CD4-positive, alpha-beta T cell treated with Interleukin-17A for 1 hour (primary cell): ENCODE results near the gene TALDO1.

Experiments
- DNase-seq: peaks from one replicate; pipeline ENCODE4 v3.0.0-alpha.2; 2020

Gene TALDO1

DNA sequence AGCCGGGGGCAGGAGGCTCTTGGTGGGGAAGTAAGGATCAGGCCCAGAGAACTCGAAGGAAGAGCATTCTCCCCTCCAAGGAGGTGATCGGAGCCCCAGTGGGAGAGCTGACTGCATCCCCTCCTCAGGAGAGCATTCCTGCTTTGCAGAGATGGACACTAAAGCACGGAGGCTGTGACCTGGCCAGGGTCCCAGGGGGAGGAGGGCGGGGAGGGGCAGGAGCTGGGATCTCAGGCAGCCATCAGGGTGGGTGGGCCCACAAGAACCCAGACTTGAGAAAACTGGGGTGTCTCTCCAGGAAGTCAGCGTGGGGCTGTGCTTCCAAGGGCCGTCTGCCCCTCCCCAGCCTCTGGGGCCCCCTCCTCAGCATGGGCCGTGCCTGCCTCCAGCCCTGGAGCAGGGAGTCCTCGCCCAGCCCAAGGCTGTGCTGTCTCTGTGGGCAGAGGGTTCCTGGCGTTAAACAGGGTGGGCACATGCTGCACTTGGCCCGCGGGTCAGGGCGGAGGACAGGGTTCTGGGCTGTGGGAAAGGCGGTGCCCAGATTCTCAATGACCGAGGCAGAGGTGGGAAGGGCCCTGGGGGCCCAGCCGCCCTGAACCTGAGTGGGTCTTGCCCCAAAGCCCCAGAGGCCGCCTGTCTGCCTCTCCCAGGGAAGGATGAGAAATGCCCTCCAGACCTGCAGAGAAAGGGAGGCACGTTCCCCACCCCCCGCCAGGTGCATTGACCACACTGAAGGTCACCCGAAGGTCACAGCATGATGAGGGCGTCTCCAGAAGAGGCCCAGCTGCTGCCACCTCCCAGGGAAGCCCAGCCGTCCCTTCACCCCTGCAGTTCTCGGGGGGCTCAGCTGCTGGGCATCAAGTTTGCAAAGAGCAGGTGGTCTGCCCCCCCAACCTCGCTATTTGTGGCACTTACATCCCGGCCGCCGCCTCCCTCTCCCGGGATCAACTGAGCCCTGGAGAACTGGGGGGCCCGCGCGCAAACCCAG lies 42.0 kb downstream of the TALDO1 start:
- no peak for DNase-seq

DNA sequence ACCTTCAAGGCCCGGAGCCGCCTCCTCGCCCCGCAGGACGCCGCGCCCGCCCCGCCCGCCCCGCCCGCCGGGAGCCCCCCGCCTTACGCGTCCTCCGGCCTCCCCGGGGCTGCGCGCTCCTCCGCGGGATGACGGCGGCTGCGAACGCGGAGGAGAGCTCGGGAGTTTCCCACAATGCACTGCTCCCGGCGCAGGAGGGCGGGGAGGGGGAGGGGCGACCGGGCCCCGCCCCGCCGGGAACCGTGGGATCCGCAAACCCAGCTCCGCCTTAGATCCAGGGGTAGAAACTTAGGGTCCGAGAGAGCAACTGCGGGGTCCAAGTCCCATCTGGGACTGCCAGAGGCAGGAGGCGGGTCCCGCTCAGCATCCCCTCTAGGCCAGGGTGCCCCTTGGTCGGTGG lies 42.7 kb downstream of the TALDO1 start, which contains the start of gene CEND1:
CEND1 (minus strand) TSS at position 148 of the 400 bp plus-strand sequence. CDS start 1,514 bp downstream, outside the sequence.
- peak; percentile 53 for DNase-seq

DNA sequence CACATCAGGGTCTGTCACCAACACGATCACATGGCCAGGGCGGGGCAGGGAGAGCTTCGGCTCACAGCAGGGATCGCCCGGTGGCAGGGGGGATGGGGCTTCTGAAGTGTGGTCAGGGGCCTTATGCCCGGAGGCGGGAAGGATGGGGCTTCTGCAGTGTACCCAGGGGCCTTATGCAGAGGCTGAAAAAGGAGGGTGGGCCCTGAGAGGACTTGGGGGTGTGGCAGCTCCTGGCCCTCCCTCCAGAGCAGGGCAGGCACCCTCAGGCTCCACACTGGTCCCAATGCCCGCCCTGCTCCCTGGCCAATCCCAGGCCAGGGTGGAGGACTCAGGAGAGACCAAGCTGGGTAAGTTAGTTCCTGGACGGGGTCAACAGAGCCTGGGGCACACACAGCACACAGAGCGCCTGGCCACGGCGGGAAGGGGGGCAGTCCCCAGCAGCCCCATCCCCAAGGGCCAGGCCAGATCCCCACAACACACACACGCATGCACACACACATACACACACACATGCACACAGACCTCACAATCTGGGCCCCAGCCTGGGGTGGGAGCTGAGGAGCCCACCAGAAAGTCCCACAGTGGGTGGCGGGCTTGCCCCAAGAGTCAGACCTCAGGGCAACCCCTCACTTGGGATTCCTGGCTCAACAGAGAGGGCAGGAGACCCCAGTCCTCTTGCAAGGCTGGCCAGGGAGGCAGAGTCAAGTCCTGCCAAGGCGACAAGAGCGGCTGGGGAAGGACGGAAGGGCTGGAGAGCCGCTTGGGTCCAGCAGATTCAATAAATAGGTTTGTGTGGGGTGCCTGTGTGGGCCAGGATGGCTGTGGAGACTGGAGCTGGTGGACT lies 43.7 kb downstream of the TALDO1 start:
- DNase-seq = no peak

DNA sequence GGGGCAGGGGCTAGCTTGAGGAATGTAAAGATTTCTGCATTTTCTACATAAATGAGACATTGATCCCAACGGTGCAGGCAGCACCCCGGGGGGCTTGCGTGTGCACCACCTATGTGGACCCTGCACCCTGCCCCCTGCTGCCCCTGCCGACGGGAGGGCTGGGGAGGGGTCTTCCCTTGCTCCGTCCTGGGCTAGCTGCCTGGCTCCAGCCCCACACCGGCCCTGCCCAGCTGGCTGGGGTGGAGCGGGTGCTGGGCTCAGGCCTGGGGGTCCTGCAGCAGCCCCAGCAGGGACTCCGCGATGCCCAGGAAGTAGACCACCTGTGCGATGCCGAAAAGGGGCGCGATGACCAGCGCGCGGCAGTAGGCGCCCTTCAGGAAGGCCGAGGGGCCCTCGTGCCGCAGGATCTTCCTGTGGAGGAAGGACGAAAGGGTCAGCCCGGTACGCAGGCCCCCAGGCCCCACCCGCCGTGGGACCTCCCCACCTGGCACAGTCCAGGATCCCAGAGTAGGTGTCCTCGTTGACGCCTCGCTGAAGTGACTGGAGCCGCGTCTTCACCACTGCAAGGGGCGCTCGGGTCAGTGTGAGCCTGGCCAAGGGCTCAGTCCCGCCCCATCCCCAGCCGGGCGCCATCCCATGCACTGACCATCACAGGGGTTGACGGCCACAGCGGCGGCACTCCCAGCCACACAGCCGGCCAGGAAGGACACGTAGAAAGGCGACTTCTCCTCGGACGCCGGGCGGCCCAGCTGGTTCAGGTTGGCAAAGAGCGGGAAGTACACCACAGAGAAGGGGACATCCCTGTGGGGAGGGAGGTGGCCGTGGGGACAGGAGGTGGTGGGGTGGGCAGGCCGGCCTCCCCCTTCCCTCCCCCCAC lies 44.6 kb downstream of the TALDO1 start:
- DNase-seq = no peak

DNA sequence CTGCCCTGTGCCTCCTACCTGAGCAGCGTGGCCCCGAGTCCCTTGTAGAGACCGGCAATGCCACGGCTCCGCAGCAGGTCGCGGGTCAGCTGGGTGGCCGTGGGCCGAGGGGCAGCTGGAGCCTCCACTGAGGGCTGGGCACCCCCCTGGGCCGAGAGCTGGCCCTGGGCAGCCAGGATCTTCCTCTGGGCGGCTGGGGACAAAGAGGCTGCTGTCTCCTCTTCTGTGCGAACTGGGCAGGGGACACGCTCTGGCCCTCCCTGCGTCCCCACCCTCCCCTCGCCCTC lies 45.2 kb downstream of the TALDO1 start:
- no peak for DNase-seq

DNA sequence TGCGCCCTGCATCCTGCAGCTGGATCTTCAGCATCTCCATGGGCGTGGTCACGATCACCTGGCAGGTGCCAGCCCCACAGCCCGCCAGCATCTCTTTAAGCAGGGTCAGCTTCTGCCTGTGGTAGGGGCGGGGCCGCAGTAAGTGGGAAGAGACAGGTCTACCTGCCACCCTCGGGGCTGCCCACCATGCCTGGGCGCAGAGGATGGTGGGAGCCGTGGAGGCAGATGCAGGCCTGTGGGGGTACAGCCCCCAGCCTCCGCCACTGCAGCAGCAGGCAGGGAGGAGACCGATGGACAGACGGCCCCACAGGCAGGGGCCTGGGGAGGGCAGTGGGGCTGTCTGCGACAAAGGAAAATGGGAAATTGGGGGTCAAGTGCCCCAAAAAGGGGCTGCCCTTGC lies 45.6 kb downstream of the TALDO1 start:
- no peak for DNase-seq

DNA sequence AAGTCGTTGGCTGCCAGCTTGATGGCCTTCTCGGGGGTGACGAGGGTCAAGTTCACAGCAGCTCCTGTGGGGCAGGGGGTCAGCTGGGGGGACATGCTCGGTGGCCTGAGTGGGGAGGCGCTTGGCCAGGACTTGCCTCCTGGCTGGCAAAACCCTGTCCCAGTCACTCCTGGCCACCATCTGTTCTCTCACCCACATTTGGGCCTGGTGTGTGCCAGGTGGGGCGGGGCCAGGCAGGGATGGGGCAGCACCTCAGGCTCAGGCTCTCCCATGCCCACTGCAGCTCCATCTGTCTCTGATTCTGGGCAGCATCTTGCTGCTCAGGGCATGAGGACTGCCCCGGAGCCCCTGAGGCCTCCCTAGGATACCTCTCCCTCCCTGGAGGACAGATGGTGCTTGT lies 46.3 kb downstream of the TALDO1 start:
- DNase-seq = no peak

DNA sequence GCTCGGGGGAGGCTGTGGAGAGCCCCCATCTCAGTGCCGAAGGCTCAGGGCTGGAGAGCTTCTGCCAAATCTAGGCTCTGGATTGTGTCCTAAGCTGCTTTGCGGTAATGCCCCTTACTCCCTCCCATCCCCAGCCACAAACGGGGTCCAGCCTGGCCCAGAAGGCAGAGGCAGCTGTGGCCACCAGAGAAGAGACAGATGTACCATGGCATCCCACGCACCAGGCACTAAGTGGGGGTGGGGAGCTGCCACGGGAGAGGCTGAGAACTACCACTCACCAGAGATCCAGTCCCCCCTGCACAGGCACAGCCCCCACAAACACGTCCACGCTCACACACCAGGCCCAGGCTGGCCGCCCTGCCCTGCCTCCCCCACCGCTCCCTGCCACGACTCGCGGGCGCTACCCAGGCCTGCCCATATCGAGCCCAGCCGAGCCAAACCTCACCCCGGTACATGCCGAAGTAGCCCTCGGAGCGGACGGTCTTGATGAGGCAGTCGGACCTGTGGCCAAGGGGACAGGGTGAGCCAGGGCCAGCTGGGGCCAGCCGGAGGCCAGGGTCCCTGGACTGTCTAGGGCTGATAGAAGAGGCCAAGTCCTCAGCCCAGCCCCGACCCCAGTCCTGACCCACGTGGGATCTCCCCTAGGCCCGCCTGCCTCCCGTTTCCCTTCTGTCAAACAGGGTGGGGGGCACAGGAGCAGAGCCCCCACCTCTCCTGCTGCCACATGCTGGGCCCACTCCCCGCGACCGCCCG lies 46.9 kb downstream of the TALDO1 start:
- no peak for DNase-seq

DNA sequence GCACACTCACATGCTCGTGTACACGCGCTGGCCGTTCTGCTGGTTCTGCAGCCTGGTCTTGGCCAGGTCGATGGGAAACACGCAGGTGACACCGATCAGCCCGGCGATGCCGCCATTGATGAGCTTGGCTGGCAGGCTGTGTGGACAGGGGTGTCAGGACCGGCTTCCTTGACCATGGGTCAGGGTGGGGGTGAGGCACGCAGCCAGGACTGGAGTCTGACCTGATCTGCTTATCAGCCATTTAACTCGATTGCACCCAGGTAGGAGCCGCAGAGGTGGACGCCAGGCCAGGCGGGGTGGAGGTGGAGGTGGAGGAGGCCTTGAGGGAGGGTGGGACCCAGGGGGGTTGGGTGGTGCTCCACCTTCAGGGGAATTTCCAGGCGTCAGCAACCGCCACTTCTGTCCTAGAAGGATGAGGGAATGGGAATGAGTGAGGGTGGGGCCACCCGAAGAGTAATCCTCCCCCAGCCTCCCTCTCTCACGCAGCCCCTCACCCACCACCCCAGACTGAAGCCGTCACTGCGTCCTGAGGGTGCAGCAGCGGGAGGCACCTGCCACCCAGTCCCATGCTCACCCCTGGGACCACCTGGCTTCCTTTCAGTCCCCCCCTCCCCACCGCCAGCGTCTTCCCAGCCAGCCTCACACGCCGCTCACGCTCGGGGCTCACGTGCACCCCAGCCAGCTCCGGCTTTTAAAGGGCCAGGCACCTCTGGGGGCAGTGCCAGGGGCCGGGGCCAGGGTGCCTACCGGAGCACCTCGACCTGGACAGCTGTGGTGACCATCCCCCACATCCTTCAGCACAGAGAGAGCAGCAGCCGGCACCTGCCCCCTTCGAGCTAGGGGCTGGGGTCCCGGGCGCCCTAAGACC lies 47.7 kb downstream of the TALDO1 start:
- no peak for DNase-seq

DNA sequence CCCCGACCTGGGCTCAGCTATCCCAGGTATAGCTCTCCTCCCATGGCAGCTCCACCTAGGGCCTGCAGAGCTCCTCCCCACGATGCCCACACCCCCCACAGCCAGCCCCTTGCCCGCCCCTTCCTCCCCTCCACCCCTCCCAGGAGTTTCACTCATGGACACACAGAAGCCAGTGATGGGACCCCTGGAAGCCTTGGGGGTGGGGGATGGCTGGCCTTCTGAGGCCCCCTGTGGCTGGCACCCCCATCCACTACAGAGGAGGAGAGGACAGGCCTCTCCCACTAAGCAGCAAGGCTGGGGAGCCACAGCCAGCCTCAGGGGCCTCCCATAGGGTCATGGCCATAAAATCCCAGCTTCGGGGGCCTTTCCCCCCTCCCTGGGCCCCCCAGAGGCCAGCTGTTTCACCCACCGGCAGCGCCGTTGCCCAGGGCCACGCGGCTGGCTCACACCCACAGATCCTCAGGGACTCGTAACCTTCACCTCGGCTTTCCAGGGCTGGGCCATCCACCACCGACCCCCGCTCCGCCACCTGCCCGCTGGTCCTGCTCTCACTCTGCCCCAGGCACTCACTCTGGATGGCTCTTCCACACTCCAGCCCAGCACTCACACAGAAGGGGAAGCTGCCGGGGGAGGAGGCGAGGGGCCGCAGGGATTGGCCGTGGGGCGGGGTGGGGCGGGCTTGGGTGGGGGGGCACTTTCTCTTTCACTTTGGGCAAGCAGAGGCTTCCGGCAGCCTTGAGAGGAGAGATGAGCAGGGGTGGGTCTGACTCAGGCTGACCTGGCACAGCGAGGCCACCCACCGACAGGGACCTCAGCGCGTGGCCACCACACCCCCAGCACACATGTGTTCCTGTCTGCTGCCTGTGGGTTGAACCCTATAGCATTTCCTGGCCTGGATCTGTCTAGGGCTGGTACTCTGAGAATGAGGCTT lies 48.6 kb downstream of the TALDO1 start:
- peak; percentile 85 for DNase-seq

DNA sequence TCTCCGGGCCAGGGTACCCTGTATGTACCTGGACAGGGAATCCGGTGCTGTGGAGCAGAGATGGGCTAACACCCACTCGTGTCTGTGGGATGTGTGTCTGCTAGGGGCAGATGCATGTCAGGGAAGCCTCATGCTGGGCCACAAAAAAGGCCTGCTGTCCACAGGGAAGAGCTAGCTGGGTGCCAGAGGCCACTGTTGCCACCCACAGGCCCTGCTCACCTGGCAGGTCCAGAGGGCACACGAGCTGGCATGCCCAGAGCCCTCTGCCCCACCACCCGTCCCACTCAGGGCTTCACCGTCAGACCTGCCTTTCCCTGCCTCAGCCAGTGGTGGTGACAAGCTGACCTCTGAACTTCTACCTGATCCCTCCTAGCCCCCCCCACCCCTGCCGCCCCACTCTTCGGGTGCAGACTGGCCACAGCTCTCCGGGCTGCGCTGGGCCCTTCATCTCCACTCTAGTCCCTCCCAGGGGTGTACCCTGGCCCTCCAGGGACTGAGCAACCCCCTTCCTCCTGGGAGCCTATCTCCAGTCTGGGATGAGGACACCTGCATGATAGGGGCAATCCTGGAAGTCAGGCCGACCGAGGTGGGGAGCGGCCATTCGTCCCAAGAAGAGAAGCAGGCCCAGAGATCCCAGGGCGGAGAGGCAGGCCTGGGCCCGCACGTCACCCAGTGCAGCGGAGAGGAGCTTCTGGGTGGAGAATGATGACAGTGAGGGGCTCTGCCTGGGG lies 49.5 kb downstream of the TALDO1 start:
- no peak for DNase-seq

DNA sequence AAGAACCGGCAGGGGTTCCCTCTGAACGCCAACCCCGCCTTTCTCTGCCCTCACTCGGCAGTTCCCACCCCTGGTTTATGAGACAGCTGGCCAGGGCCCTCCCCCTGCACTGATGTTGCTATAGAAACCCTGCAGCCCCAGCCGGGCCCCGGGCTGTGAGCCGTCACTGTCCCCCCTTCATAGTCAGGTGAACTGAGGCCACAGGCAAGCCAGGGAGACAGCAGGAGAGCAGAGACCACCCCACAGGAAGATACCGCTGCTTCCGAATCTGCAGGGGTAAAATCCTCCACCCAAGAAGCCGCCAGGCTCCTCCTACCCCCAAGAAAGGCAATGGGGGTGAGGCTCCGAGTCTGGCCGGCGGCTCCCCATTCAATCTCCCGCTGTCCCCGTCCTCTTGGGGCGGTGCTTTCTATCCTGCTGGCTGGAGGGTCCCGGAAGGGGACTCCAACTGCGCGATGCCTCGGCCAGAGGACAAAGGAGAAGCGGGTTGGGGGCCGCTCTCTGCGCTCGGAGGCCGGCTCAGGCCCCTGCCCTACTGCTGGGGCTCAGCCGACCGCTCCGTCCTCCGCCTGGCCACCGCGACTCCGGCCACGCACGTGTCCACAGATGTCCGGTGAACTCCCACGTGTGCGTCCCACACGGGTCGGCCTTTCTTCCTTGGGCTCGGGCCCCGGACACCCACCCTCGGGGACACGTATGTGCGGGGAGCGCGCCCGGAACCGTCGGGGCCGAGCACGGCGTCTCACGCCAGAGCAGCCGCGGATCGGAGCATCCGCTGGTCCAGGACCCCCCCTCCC lies 50.2 kb downstream of the TALDO1 start:
- peak; percentile 90 for DNase-seq

DNA sequence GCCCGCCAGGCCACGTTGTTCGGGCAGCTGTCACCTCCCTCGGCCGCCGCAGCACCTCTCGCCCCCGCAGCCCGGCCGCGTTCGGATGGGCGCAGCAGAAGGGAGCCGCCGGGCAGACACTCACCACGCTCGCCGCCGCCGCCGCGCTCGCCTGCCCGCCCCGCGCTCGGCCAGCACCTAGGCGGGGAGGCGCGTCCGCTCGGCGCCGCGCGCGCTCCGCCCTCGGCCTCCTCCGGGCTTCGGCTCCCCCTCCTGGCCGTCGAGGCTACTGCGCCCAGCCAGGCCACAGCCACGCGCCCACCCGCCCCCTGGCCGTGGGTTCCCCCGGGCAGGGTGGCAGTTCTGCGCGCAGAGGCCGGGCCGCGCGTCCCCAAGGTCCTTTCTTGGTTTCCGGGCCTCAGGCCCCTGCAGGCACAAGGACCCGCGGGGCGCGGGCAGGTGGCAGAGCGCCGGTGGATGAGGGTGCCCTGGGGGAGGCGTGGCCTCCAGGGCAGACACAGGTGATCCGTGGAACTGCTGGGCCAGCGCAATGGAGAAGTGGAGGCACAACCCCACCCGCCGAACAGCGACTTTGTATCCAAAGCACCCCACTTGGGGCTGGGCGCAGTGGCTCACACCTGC lies 50.9 kb downstream of the TALDO1 start, which contains the start of gene SLC25A22:
SLC25A22 (minus strand) TSS at position 189 of the 621 bp plus-strand sequence. CDS start 3,275 bp downstream, outside the sequence.
- peak; percentile 83 for DNase-seq

DNA sequence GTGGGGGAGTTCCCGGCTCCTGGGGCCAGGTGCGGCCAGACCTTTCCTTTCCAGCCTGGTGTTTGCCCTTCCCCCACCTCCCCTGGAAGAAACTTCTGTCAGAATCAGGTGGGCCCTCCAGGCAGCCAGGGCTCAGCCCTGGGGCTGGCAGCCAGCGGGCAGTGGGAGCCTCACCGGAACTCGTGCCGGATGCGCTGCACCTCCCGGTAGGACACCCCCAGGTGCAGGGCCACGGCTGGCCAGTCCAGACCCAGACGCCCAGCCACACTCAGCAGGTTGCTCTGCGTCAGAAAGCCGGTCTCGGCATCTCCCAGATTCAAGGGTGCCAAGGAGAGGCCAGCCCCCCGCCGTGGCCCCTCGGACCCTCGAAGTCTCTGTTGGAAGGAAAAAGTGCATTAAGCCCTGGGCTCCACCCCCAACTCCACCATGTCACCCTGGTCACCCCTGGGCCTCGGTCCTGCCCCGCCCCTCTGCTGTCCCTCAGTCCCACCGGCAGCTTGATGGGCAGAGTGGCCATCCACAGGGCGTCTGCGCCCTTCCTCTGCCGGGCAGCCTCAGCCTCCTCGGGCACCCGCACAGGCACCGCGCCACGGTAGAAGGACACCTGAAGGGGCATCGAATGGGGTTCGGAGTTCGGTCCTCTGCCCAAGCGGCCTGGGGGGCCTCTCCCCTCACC lies 52.5 kb downstream of the TALDO1 start:
- DNase-seq = no peak

DNA sequence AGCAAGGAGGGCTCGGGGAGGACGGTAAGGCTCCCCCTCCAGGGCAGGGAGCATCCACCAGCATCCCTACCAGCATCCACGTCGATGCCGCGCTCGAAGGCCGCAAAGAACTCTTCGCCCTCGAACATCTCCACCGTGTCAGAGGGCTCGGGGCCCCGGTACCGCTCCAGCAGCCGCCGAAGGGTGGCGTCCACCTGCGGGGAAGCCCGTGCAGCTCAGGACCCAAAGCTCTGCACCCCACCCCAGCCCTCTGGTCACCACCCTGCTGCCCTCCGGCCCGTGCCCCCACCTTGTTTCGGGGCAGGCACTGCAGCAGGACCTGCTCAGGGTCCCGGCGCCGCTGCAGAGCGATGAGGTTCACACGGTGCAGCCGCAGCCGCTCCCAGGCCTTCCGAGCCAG lies 53.2 kb downstream of the TALDO1 start:
- no peak for DNase-seq

DNA sequence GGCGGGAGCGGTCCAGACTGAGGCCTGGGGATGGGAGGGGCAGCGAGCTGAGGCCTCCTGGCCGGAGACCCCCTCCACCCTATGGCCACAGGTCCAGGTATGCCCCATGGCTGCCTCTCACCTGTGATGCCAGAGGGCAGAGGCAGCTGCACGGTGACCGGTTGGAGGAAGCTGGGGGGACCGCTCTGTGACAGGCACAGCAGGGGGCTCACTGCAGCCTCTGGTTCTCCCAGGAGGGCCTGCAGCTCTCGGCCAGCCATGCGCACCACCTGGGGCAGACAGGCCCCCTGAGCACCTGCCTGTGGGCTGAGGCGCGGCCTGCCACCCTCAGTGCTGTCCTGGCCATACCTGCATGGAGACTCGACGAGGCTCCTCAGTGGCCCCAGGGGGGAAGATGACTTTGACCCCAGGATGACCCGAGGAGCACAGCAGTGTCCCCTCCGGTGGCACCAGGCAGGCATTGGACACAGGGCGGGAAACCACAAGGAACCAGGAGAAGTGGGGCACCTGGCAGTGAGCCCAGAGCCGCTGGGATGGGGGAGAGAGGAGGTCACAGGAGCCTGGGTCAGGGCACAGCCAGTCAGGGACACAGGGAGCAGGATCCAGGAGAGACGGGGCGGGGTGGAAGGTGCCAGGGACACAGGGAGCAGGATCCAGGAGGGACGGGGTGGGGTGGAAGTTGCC lies 54.0 kb downstream of the TALDO1 start:
- DNase-seq = no peak
